H1 (cell line): ENCODE data around the gene SGSM1. TPM values are rescaled to one million over a fixed set of nuclear protein-coding genes. Genes with fewer than 3 reads are reported as not detected.

Experiments used
- CTCF ChIA-PET: fragments of 300-600 bp; sonication (Branson Sonifier 250); formaldehyde crosslinking; loops from one replicate; lab custom pipeline; 2021; ENCODE audit not compliant: partially characterized antibody; lab: Charles Lee
- POLR2A ChIA-PET: fragments of 300-600 bp; sonication (Branson Sonifier 250); formaldehyde crosslinking; loops from one replicate; lab custom pipeline; 2021; ENCODE audit warnings: inconsistent platforms; ENCODE audit not compliant: partially characterized antibody; lab: Charles Lee
- DNase-seq, 2 experiments: peaks; one replicate each; pipeline versions ENCODE4 v3.0.0 to v3.0.0-alpha.2; 2010 to 2022; ENCODE audit warnings: low spot score in 2 of 2, low read depth in 1 of 2, mixed read lengths in 1 of 2
- FAIRE-seq: peaks from 2 replicates; lab custom pipeline; 2011; peaks lifted over from hg19 to GRCh38; lab: Jason Lieb, UNC
- H2AFZ ChIP-seq: 2 replicates; pipeline ENCODE4 v1.8.1; 2012; ENCODE audit warnings: low read length, inconsistent platforms
- H2AK5ac ChIP-seq: 2 replicates; pipeline ENCODE4 v1.6.1; 2013; ENCODE audit warnings: low read depth, low read length
- H2BK120ac ChIP-seq: replicated peaks from 2 replicates; pipeline ENCODE3; 2013; ENCODE audit warnings: low read depth, low read length, inconsistent platforms
- H2BK12ac ChIP-seq: 2 replicates; pipeline ENCODE4 v1.6.1; 2013; ENCODE audit warnings: low read depth, low read length
- H2BK15ac ChIP-seq: 2 replicates; pipeline ENCODE4 v1.6.1; 2013; ENCODE audit warnings: low read length
- H2BK20ac ChIP-seq: 2 replicates; pipeline ENCODE4 v1.6.1; 2013; ENCODE audit warnings: low read length
- H2BK5ac ChIP-seq: 2 replicates; pipeline ENCODE4 v1.6.1; 2013; ENCODE audit warnings: low read depth, low read length
- H3K14ac ChIP-seq: 2 replicates; pipeline ENCODE4 v1.6.1; 2013; ENCODE audit warnings: inconsistent platforms; ENCODE audit not compliant: insufficient read length
- H3K18ac ChIP-seq: 2 replicates; pipeline ENCODE4 v1.6.1; 2013; ENCODE audit warnings: low read length; ENCODE audit errors: extremely low read depth
- H3K23ac ChIP-seq: 2 replicates; pipeline ENCODE4 v1.6.1; 2013; ENCODE audit warnings: inconsistent platforms; ENCODE audit not compliant: insufficient read length
- H3K23me2 ChIP-seq: 2 replicates; pipeline ENCODE4 v1.6.1; 2013; ENCODE audit warnings: low read depth, low read length
- H3K27ac ChIP-seq: 2 replicates; pipeline ENCODE4 v1.6.1; 2011; ENCODE audit warnings: low read depth, low read length, inconsistent platforms
- H3K27me3 ChIP-seq, 4 experiments: replicated peaks in 1 of 4; 1 replicate in 1 of 4; 2 replicates in 3 of 4; pipeline versions ENCODE4 v1.6.1 to v1.8.1; 2011 to 2013; ENCODE audit warnings: low read length in 3 of 4, mild to moderate bottlenecking in 3 of 4, inconsistent platforms in 2 of 4, mixed read lengths in 2 of 4, moderate library complexity in 1 of 4; ENCODE audit not compliant: control insufficient read depth in 3 of 4, insufficient read depth in 3 of 4; ENCODE audit errors: extremely low read depth in 1 of 4
- H3K36me3 ChIP-seq, 4 experiments: 2 replicates each; pipeline versions ENCODE4 v1.6.1 to v1.8.1; 2011 to 2013; ENCODE audit warnings: mild to moderate bottlenecking in 4 of 4, low read length in 3 of 4, moderate library complexity in 2 of 4, control low read depth in 1 of 4, inconsistent platforms in 1 of 4; ENCODE audit not compliant: insufficient read depth in 4 of 4, control insufficient read depth in 2 of 4
- H3K4ac ChIP-seq: replicated peaks from 2 replicates; pipeline ENCODE3; 2013; ENCODE audit warnings: low read length, low read depth, mixed read lengths, inconsistent platforms; ENCODE audit not compliant: insufficient read length
- H3K4me1 ChIP-seq, 4 experiments: replicated peaks in 1 of 4; 1 replicate in 1 of 4; 2 replicates in 3 of 4; pipeline versions ENCODE4 v1.6.1 to v1.8.1; 2011 to 2013; ENCODE audit warnings: low read length in 3 of 4, inconsistent platforms in 2 of 4, mixed read lengths in 1 of 4; ENCODE audit not compliant: insufficient read depth in 4 of 4, control insufficient read depth in 3 of 4
- H3K4me2 ChIP-seq, 2 experiments: 2 replicates each; pipeline versions ENCODE4 v1.6.1 to v1.8.1; 2011 to 2013; ENCODE audit warnings: low read depth in 2 of 2, low read length in 2 of 2, control low read depth in 1 of 2, inconsistent platforms in 1 of 2, mild to moderate bottlenecking in 1 of 2; ENCODE audit not compliant: insufficient read depth in 1 of 2
- H3K4me3 ChIP-seq, 4 experiments: fragments of 200-600, 300-600 bp in 1 of 4; sonication (generic), shearing (Covaris generic), sonication (Bioruptor Twin) in 1 of 4; 2 replicates each; pipeline versions ENCODE4 v1.5.1 to v1.8.1; 2011 to 2016; ENCODE audit warnings: low read length in 4 of 4, low read depth in 3 of 4, control low read depth in 2 of 4, inconsistent platforms in 2 of 4, mild to moderate bottlenecking in 2 of 4, mixed read lengths in 1 of 4, moderate library complexity in 1 of 4; ENCODE audit not compliant: insufficient read depth in 2 of 4; ENCODE audit errors: extremely low read depth in 1 of 4
- H3K56ac ChIP-seq: replicated peaks from 2 replicates; pipeline ENCODE3; 2013; ENCODE audit warnings: low read depth, mild to moderate bottlenecking, mixed read lengths, low read length, inconsistent platforms; ENCODE audit not compliant: insufficient read length
- H3K79me1 ChIP-seq: 2 replicates; pipeline ENCODE4 v1.6.1; 2013; ENCODE audit warnings: low read depth, low read length, control low read depth
- H3K79me2 ChIP-seq, 2 experiments: 2 replicates each; pipeline versions ENCODE4 v1.6.1 to v1.8.1; 2012 to 2013; ENCODE audit warnings: low read length in 2 of 2, mild to moderate bottlenecking in 2 of 2, inconsistent platforms in 1 of 2; ENCODE audit not compliant: insufficient read depth in 2 of 2, control insufficient read depth in 1 of 2
- H3K9ac ChIP-seq, 4 experiments: replicated peaks in 1 of 4; 1 replicate in 1 of 4; 2 replicates in 3 of 4; pipeline versions ENCODE4 v1.6.1 to v1.8.1; 2011 to 2013; ENCODE audit warnings: low read depth in 3 of 4, low read length in 3 of 4, control low read depth in 2 of 4, mild to moderate bottlenecking in 2 of 4, moderate library complexity in 2 of 4, inconsistent platforms in 1 of 4; ENCODE audit errors: extremely low read depth in 1 of 4
- H3K9me3 ChIP-seq, 2 experiments: 2 replicates each; pipeline versions ENCODE4 v1.6.1 to v1.8.1; 2012 to 2013; ENCODE audit warnings: mild to moderate bottlenecking in 2 of 2, moderate library complexity in 2 of 2, control low read depth in 1 of 2, inconsistent platforms in 1 of 2, low read depth in 1 of 2, low read length in 1 of 2, mixed read lengths in 1 of 2; ENCODE audit not compliant: insufficient read depth in 2 of 2
- H4K20me1 ChIP-seq, 2 experiments: replicated peaks in 1 of 2; 2 replicates each; pipeline versions ENCODE3 to v1.8.1; 2011 to 2013; ENCODE audit warnings: inconsistent platforms in 2 of 2, low read length in 2 of 2, mild to moderate bottlenecking in 1 of 2; ENCODE audit not compliant: insufficient read depth in 2 of 2, control insufficient read depth in 1 of 2
- H4K5ac ChIP-seq: 2 replicates; pipeline ENCODE4 v1.6.1; 2013; ENCODE audit warnings: low read length, low read depth, mixed read lengths, inconsistent platforms; ENCODE audit not compliant: insufficient read length
- H4K8ac ChIP-seq: 2 replicates; pipeline ENCODE4 v1.8.0; 2013; ENCODE audit warnings: mild to moderate bottlenecking, moderate library complexity, low read length, inconsistent platforms; ENCODE audit not compliant: insufficient read depth; ENCODE audit errors: extremely low read depth
- H4K91ac ChIP-seq: replicated peaks from 2 replicates; pipeline ENCODE3; 2013; ENCODE audit warnings: low read length, mixed read lengths, inconsistent platforms; ENCODE audit not compliant: insufficient read length
- WGBS, 2 experiments: shearing (Covaris generic) in 1 of 2; methylation state at CpG; one replicate each; pipeline versions ENCODE4 v1.1.6 to v1.1.7; 2013 to 2015; ENCODE audit warnings: low lambda C conversion rate in 2 of 2, mixed read lengths in 2 of 2, inconsistent platforms in 1 of 2, low coverage in 1 of 2, missing lambda C conversion rate in 1 of 2; ENCODE audit not compliant: insufficient replicate concordance in 2 of 2, insufficient coverage in 1 of 2, insufficient read length in 1 of 2; ENCODE audit errors: extremely low coverage in 1 of 2, missing lambda C conversion rate in 1 of 2; 5-methylcytosine and 5-hydroxymethylcytosine counted together
- polyA plus RNA-seq, 7 experiments: library from polyadenylated mRNA; depleted of rRNA in 3 of 7; stranded (reverse) in 5 of 7; unstranded in 2 of 7; fragments of >200 nt in 5 of 7; fragments of 200-250 nt in 2 of 7; gene quantifications; 1 replicate in 5 of 7; 2 replicates in 1 of 7; 4 replicates in 1 of 7; pipeline versions ENCODE4 v1.2.1 to v1.2.3, GENCODE V29; 2011 to 2013; ENCODE audit warnings: missing spikeins in 2 of 7, mixed read lengths in 2 of 7
- total RNA-seq: library from RNA; stranded (reverse); fragmentation: NEBNext Ultra II Directional; extraction: Animal tissue kit (Norgen Biotek cat#: 25700); gene quantifications from 2 replicates; pipeline ENCODE4 v1.2.1, GENCODE V29; 2021

Gene SGSM1
- total and polyA plus RNA-seq, 2 of the 8 experiments (the other 6 are each of a cell fraction or from before 2014, with no cell fraction given), result 2.8 to 5.2 TPM

- no peak overlapping the region for H3K4ac ChIP-seq
- H2BK12ac ChIP-seq, result no peak overlapping the region
- FAIRE-seq (peak; percentile 70), DNase-seq (no peak)
- no peak overlapping the region for H3K4me3 ChIP-seq
- H3K4me1 ChIP-seq, result peaks cover 0 to 8% (median 5%) of the 10 kb centered on the region in 4 experiments; a peak in 4 of 7 replicates
- H2AFZ ChIP-seq, result no peak overlapping the region
- H3K79me2 ChIP-seq, result no peaks in the 10 kb centered on the region
- no peak overlapping the region for H4K8ac ChIP-seq
- H2BK5ac ChIP-seq, result no peak overlapping the region
- no peak overlapping the region for H3K18ac ChIP-seq
- POLR2A ChIA-PET, result interaction anchor here (1.3 kb wide), 1 partner anchor 14 kb away, joined by 4 read pairs; no protein-coding TSS in a partner anchor
- no peak overlapping the region for H3K27ac ChIP-seq
- H3K4me2 ChIP-seq, result no peak overlapping the region; a peak in 1 of 4 replicates
- H3K9ac ChIP-seq, result no peak overlapping the region
- H4K5ac ChIP-seq, result no peak overlapping the region
- CTCF ChIA-PET, result interaction anchor here (0.9 to 3.8 kb wide), 7 partner anchors 9 to 157 kb away, joined by 3 to 27 read pairs (median 4); no protein-coding TSS in a partner anchor
- no peak overlapping the region for H4K91ac ChIP-seq
- H2BK15ac ChIP-seq, result no peak overlapping the region
- no peak overlapping the region for H2AK5ac ChIP-seq
- no peaks in the 10 kb centered on the region for H3K36me3 ChIP-seq
- no peak overlapping the region for H3K56ac ChIP-seq
- H3K79me1 ChIP-seq, result no peaks in the 10 kb centered on the region
- H3K23me2 ChIP-seq, result peaks cover 2% of the 10 kb centered on the region; the same call in 1 of the 2 replicates
- no peak overlapping the region for H2BK20ac ChIP-seq
- no peaks in the 10 kb centered on the region for H3K27me3 ChIP-seq
- no peak overlapping the region for H3K23ac ChIP-seq
- peaks cover 0 to 3% of the 10 kb centered on the region in 2 experiments; a peak in 1 of 4 replicates for H3K9me3 ChIP-seq
- no peak overlapping the region for H2BK120ac ChIP-seq
- no peaks in the 10 kb centered on the region for H4K20me1 ChIP-seq
- H3K14ac ChIP-seq, result no peak overlapping the region
- WGBS, 2 experiments, result 92% methylated on average over 1 of the region's 1 CpG; no CpG with 5 or more reads in 1 of the 2 experiments
Observed at GRCh38 chr22:24926849-24927579, 121.0 kb downstream of the SGSM1 start.
